Epithelial cell of esophagus (primary cell): ENCODE results near the gene UBE3B.

ENCODE experiments used
- DNase-seq: peaks from one replicate; pipeline ENCODE4 v3.0.0; 2010; ENCODE audit warnings: low read depth
- H3K4me3 ChIP-seq: 2 replicates; pipeline ENCODE4 v1.5.1; 2011; ENCODE audit warnings: mild to moderate bottlenecking, low read length, control low read depth
- CTCF ChIP-seq: IDR thresholded peaks from 2 replicates; pipeline ENCODE4 v1.5.1; 2011; ENCODE audit warnings: low read depth, mild to moderate bottlenecking, low read length, control low read depth, inconsistent platforms; ENCODE audit not compliant: insufficient read depth; ENCODE audit errors: missing control alignments

The UBE3B gene

DNA sequence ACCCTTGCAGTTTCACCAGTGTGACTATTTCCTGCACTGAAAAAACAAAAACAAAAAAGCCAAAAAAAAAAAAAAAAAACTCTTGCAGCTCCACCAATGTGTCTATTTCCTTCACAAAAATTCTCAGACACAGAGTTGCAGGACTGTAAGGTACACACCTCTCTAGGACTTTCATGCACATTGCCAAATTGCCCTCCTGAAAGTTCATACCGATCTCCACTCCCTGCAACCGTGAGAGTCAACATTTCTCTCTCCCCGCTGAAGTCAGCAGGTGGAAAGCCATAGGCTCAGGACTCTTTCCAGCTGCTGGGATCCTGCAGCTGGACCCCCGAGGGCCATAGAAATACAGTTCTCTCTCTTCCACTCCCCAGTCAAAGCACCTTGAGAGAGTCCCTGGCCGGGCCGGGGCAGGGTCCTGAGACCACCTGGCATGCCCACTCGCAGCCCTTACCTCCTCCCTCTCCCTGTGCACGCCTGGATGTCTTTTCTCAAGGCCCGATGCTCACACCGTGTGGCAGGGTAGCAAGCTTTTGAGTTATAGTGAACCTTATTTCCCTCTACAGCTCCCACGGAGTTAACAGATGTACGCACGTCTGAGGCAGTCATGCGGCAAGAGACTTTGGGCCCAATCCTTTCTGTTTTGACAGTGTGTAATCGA, 72.3 kb downstream of the UBE3B start:
- no peak for DNase-seq
- TF ChIP-seq CTCF: no peak
- no peak overlapping the region for H3K4me3 ChIP-seq

DNA sequence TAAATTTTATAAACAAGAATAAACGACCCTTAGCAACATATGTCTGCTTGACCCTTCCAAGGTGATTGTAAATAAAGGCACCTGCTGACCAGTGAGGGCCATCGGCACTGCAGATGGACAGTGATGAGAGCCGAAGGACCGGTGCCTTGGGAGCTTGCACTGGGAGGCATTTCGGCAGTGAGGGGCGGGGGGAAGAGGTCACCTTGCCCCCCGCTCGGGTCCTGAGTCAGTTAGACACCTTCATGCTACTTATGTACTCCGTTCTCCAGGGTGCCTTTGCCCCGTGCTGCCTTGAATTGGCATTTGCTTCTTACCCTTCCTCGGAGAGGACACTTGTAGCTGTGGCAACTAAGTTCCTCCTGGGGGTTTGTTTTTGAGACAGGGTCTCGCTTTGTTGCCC, 72.8 kb downstream of the UBE3B start:
- H3K4me3 ChIP-seq: no peak overlapping the region
- no peak for DNase-seq
- TF ChIP-seq CTCF: no peak

DNA sequence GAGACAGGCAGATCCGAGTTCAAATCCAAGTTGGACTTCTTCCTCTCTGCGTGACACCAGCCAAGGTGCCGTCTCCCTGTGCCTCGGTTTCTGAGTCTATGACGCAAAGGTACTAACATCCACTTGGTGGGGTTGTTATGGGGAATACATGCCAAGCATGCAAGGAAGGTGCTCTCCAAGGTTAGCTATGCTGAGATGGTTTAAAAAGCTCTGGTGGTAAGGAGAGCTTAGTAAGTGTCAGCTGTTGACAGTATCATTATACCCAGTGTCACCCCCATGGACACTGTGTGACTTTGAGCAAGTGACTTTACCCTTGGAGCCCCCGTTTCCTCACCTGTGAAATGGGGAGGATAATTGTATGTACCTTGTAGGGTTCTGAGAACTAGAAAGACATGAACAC, 73.7 kb downstream of the UBE3B start:
- TF ChIP-seq CTCF: no peak
- H3K4me3 ChIP-seq: no peak overlapping the region

GRCh38 chr12:109552971-109553370, 75.5 kb downstream of the UBE3B start:
- DNase-seq: no peak
- H3K4me3 ChIP-seq: no peak overlapping the region
- no peak for TF ChIP-seq CTCF

More for the DNA sequence above, 73.7 kb downstream of the UBE3B start:
- no peak for DNase-seq

GRCh38 chr12:109553483-109553882, 76.0 kb downstream of the UBE3B start:
- DNase-seq: no peak
- TF ChIP-seq CTCF: no peak
- H3K4me3 ChIP-seq: no peak overlapping the region

DNA sequence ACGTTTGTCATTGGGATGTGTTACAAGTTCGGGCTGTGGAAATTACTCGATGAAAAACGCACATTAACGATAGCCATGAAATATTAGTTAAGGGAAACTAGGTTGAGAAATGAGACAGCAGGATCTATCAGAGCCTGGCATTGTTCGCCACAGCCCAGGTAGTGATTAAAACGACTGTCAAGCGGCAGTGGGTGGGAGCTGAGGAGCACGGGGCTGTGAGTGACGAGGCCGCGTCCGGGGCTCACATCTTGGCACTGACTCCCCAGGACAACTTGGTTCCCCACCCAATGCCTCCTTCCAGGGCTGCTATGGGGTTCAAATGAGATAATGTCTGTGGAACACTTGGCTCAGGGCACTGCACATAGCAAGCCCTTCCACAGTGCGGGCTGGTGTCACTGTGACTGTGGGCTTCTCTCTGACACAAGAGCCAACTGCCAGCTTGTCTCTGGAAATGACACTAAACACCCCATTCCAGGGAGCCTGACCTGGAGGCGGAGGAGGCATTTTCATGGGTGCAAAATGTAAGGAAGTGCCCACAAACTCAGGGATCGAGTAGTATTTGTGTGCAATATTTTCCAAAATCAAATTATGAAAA, 76.6 kb downstream of the UBE3B start:
- no peak for TF ChIP-seq CTCF
- no peak for DNase-seq
- H3K4me3 ChIP-seq: no peak overlapping the region

DNA sequence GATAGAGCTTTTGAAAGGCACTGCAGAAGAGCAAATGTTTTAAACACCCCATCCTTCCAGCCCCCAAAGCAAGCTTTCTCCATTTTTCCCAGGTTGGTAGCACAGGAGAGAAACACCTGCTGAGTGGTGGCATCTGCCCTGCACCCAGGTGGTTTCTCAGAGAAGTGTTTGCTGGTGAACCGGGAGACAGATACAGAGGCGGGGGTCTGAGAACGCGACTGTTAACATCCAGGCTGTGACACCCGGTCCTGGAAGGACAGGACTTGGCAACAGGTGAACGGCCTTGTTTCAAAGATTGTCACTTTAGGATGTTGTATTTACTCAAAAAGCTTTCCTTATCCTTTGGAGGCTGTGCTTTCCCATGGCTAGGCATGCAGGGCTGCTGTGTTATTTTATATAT, 77.3 kb downstream of the UBE3B start:
- no peak for DNase-seq
- TF ChIP-seq CTCF: no peak
- H3K4me3 ChIP-seq: no peak overlapping the region
